ENCODE data around the gene DDX27. TPM values are rescaled to one million over a fixed set of nuclear protein-coding genes. Genes with fewer than 3 reads are reported as not detected.

Gene DDX27
- total RNA-seq, 1 donor from 2014 or later = 23.3 TPM

DNA sequence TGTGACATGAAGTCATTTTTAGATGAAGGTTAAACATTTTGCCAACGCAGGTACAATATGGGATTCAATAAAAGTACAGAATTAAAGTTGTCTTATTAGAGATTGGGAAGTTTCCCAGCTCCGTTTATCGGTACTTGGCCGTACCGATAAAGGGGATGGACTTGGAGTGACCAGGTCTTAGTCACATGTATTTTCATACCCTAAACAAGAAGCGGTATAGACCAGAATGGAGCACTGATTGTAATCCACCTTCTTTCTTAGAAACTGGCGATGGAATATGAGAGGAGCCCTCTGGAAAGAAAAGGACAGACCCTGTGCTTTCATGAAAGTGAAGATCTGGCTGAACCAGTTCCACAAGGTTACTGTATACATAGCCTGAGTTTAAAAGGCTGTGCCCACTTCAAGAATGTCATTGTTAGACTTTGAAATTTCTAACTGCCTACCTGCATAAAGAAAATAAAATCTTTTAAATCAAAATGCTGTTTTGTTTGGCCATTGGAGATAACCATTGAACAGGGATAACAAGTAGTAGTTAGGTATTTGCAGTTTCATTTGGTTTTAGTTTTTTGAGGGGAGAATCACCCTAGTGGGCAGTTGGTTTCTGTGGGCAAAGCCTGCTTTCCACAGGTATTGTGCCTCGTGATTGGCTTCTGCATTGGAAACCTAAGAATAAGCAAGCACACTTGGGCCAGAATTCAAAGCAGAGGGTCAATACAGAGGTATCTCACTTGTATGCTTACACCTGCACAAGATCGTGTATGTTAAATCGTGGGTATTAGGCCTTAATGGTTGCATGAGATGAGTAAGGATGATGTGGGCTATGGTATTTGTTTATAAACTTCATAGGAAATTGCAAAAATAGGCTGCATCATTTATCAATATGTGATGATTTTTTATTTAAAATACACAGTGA is 69.8 kb downstream of the DDX27 start:
- no peak overlapping the region for H3K4me3 Mint-ChIP-seq (ENCODE audit: unreplicated experiment)
- TF ChIP-seq, protein P1, sequence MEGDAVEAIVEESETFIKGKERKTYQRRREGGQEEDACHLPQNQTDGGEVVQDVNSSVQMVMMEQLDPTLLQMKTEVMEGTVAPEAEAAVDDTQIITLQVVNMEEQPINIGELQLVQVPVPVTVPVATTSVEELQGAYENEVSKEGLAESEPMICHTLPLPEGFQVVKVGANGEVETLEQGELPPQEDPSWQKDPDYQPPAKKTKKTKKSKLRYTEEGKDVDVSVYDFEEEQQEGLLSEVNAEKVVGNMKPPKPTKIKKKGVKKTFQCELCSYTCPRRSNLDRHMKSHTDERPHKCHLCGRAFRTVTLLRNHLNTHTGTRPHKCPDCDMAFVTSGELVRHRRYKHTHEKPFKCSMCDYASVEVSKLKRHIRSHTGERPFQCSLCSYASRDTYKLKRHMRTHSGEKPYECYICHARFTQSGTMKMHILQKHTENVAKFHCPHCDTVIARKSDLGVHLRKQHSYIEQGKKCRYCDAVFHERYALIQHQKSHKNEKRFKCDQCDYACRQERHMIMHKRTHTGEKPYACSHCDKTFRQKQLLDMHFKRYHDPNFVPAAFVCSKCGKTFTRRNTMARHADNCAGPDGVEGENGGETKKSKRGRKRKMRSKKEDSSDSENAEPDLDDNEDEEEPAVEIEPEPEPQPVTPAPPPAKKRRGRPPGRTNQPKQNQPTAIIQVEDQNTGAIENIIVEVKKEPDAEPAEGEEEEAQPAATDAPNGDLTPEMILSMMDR (IDR thresholded peaks at IDR 0.05) = no peak
- peaks cover 2% of the 10 kb centered on the region for H3K9me3 Mint-ChIP-seq (ENCODE audit: low read depth)
- peaks cover 62% of the 10 kb centered on the region for H3K36me3 Mint-ChIP-seq (ENCODE audit: low read depth)
- DNase-seq (ENCODE audit: low spot score) = no peak
- H3K27me3 Mint-ChIP-seq (ENCODE audit: low read depth) = no peaks in the 10 kb centered on the region
- no peak overlapping the region for H3K27ac Mint-ChIP-seq (ENCODE audit: unreplicated experiment)
- peaks cover 58% of the 10 kb centered on the region for H3K4me1 Mint-ChIP-seq (ENCODE audit: low read depth)

DNA sequence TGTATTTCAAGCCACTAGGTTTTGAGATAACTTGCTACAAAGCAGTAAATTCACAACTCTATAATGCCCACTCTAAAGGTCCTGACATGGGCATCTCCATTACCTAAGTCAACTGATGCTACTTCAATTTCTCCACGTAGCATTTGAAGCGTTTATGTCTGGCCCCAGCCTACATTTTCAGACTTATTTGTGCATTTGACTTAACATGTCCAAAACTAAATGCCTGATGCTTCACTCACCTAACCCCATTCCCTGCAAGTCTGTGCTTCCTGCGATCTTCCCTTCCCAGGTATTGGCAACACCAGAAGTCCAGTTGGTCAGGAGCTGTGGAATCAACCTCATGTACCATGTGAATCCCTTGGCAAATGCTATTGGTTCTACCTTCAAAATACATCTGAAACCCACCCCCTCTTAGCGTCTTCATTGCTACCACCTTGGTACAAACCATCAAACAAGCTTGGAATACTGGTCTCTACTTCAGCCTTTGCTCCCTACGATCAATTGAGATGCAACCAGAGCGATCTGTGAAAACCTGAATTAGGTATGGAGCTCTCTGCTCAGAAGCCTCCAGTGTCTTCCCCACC is 71.5 kb downstream of the DDX27 start:
- H3K27me3 Mint-ChIP-seq (ENCODE audit: low read depth) = no peaks in the 10 kb centered on the region
- H3K27ac Mint-ChIP-seq (ENCODE audit: unreplicated experiment) = no peak overlapping the region
- TF ChIP-seq, protein P1 (IDR thresholded peaks at IDR 0.05) = no peak
- peaks cover 2% of the 10 kb centered on the region for H3K9me3 Mint-ChIP-seq (ENCODE audit: low read depth)
- peaks cover 49% of the 10 kb centered on the region for H3K36me3 Mint-ChIP-seq (ENCODE audit: low read depth)
- H3K4me3 Mint-ChIP-seq (ENCODE audit: unreplicated experiment) = no peak overlapping the region
- no peak for DNase-seq (ENCODE audit: low spot score)
- peaks cover 41% of the 10 kb centered on the region for H3K4me1 Mint-ChIP-seq (ENCODE audit: low read depth)

DNA sequence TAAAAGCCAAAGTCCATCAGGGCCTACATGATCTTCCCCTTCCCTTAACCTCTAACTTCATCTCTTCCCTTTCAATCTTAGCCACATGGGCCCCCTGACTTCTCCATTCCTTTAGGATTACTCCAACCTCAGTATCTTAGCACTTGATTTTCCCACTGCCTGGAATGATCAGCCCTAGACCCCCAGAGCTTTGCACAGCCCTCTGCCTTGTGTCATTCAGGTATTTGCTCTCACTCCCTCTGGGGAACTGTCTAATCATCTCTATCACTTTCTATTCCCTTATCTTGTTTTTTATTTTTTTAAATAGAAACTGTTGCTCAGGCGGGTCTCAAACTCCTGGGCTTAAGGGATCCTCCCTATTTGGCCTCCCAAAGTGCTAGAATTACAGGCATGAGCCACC is 72.0 kb downstream of the DDX27 start:
- H3K4me3 Mint-ChIP-seq (ENCODE audit: unreplicated experiment) = no peak overlapping the region
- DNase-seq (ENCODE audit: low spot score) = no peak
- peaks cover 36% of the 10 kb centered on the region for H3K4me1 Mint-ChIP-seq (ENCODE audit: low read depth)
- TF ChIP-seq, protein P1 (IDR thresholded peaks at IDR 0.05) = no peak
- peak overlapping the region; percentile 12 for H3K27ac Mint-ChIP-seq (ENCODE audit: unreplicated experiment)
- peaks cover 2% of the 10 kb centered on the region for H3K9me3 Mint-ChIP-seq (ENCODE audit: low read depth)
- no peaks in the 10 kb centered on the region for H3K27me3 Mint-ChIP-seq (ENCODE audit: low read depth)
- H3K36me3 Mint-ChIP-seq (ENCODE audit: low read depth) = peaks cover 44% of the 10 kb centered on the region

DNA sequence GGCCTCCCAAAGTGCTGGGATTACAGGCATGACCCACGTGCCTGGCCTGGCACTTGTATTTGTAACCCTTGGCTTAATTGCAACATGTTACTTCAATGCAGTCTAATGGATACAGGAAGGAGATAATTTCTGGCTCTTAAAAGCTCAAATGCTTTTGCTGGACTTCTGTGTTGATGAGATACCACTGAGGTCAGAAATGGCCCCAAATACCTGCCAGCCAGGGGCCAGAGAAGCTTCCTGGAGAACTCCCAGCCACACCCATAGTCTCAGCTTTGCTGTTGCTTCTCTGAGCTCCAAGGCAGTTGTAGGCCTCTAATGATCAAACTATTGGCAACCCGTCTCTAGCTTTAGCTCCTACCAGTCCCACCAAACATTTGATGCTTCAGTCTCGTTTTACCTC is 72.8 kb downstream of the DDX27 start:
- Mint-ChIP-seq H3K4me3 (ENCODE audit: unreplicated experiment) (no peak overlapping the region), H3K27ac (ENCODE audit: unreplicated experiment) (no peak overlapping the region), H3K36me3 (ENCODE audit: low read depth) (peaks cover 36% of the 10 kb centered on the region), H3K9me3 (ENCODE audit: low read depth) (no peaks in the 10 kb centered on the region), H3K4me1 (ENCODE audit: low read depth) (peaks cover 28% of the 10 kb centered on the region), H3K27me3 (ENCODE audit: low read depth) (no peaks in the 10 kb centered on the region)
- TF ChIP-seq, protein P1 (IDR thresholded peaks at IDR 0.05) = no peak
- DNase-seq (ENCODE audit: low spot score) = no peak

DNA sequence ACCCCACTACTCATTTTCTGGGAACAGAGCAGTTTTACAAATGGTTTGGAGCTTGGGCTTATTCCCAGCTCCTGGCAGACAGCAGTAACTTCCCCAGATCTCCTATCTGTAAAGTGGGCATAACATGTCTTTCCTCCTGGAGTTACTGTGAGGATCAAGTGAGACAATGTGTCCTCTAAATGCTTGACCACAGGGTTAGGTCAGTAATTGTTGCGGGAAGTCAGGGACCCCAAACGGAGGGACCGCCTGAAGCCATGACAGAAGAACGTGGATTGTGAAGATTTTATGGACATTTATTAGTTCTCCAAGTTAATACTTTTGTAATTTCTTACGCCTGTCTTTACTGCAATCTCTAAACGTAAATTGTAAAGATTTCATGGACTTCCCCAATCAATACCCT is 73.9 kb downstream of the DDX27 start:
- Mint-ChIP-seq H3K4me3 (ENCODE audit: unreplicated experiment) (no peak overlapping the region), H3K27ac (ENCODE audit: unreplicated experiment) (no peak overlapping the region), H3K9me3 (ENCODE audit: low read depth) (no peaks in the 10 kb centered on the region), H3K4me1 (ENCODE audit: low read depth) (peaks cover 17% of the 10 kb centered on the region), H3K36me3 (ENCODE audit: low read depth) (peaks cover 29% of the 10 kb centered on the region), H3K27me3 (ENCODE audit: low read depth) (no peaks in the 10 kb centered on the region)
- no peak for DNase-seq (ENCODE audit: low spot score)
- TF ChIP-seq, protein P1 (IDR thresholded peaks at IDR 0.05) = no peak

Other genes with a start within 250 kb of the DDX27 start
- gene CSE1L, start 173.1 kb upstream of the DDX27 start, total RNA-seq = 39.5 to 59.9 TPM (median 40.7 TPM) in 3 replicates
- gene STAU1, start 31.1 kb upstream of the DDX27 start, total RNA-seq = 76.8 to 77.6 TPM (median 77.2 TPM) in 3 replicates
- 36.0 to 38.7 TPM (median 36.4 TPM) in 3 replicates for gene ZNFX1, start 58.6 kb downstream of the DDX27 start, total RNA-seq